ENCODE results near the gene SIGLEC1. TPM values are rescaled to one million over a fixed set of nuclear protein-coding genes. Genes with fewer than 3 reads are reported as not detected.

Gene SIGLEC1
- total RNA-seq, 1 donor from 2014 or later, result 114 TPM

- no peak overlapping the region for H3K27ac ChIP-seq
- ATAC-seq (no peak), DNase-seq (no peak)
- H3K4me3 ChIP-seq, result no peak overlapping the region
- no peaks in the 10 kb centered on the region for H3K27me3 ChIP-seq (ENCODE audit: low read depth)
- H3K36me3 ChIP-seq, result peaks cover 13% of the 10 kb centered on the region
- no peak for TF ChIP-seq CTCF (IDR thresholded peaks at IDR 0.05)
- no peaks in the 10 kb centered on the region for H3K9me3 ChIP-seq
- intact Hi-C loops (cut with DNase I), result no loop called here
- peaks cover 21% of the 10 kb centered on the region for H3K4me1 ChIP-seq
Observed at GRCh38 chr20:3757268-3757667, 44.9 kb upstream of the SIGLEC1 start.

GRCh38 chr20:3755814-3756480 is 43.5 kb upstream of the SIGLEC1 start:
- peaks cover 11% of the 10 kb centered on the region for H3K36me3 ChIP-seq
- ATAC-seq (no peak), DNase-seq (no peak)
- H3K27me3 ChIP-seq (ENCODE audit: low read depth), result no peaks in the 10 kb centered on the region
- no peak overlapping the region for H3K27ac ChIP-seq
- intact Hi-C loops (cut with DNase I), result no loop called here
- TF ChIP-seq CTCF (IDR thresholded peaks at IDR 0.05), result no peak
- no peaks in the 10 kb centered on the region for H3K9me3 ChIP-seq
- H3K4me3 ChIP-seq, result no peak overlapping the region
- peaks cover 29% of the 10 kb centered on the region for H3K4me1 ChIP-seq

GRCh38 chr20:3755269-3755668 is 42.9 kb upstream of the SIGLEC1 start:
- H3K9me3 ChIP-seq, result no peaks in the 10 kb centered on the region
- H3K27ac ChIP-seq, result no peak overlapping the region
- H3K4me3 ChIP-seq, result no peak overlapping the region
- intact Hi-C loops (cut with DNase I), result no loop called here
- no peak for TF ChIP-seq CTCF (IDR thresholded peaks at IDR 0.05)
- ATAC-seq (no peak), DNase-seq (no peak)
- peaks cover 2% of the 10 kb centered on the region for H3K27me3 ChIP-seq (ENCODE audit: low read depth)
- H3K4me1 ChIP-seq, result peaks cover 29% of the 10 kb centered on the region
- H3K36me3 ChIP-seq, result peaks cover 12% of the 10 kb centered on the region

- H3K27me3 ChIP-seq (ENCODE audit: low read depth), result peaks cover 5% of the 10 kb centered on the region
- no peak overlapping the region for H3K4me3 ChIP-seq
- H3K4me1 ChIP-seq, result peaks cover 29% of the 10 kb centered on the region
- H3K36me3 ChIP-seq, result peaks cover 19% of the 10 kb centered on the region
- ATAC-seq, result no peak
- TF ChIP-seq CTCF (IDR thresholded peaks at IDR 0.05), result no peak
- no peak for DNase-seq
- no peak overlapping the region for H3K27ac ChIP-seq
- intact Hi-C loops (cut with DNase I), result no loop called here
- no peaks in the 10 kb centered on the region for H3K9me3 ChIP-seq
Observed at GRCh38 chr20:3754276-3754630, 41.9 kb upstream of the SIGLEC1 start.

GRCh38 chr20:3753501-3754275 is 41.3 kb upstream of the SIGLEC1 start:
- intact Hi-C loops (cut with DNase I), result no loop called here
- TF ChIP-seq CTCF (IDR thresholded peaks at IDR 0.05), result no peak

More at GRCh38 chr20:3753501-3754275, 41.3 kb upstream of the SIGLEC1 start:
- H3K9me3 ChIP-seq, result no peaks in the 10 kb centered on the region
- H3K36me3 ChIP-seq, result peaks cover 19% of the 10 kb centered on the region
- DNase-seq (peak; percentile 62), ATAC-seq (peak in 1 of 2 donors; percentile 1)
- H3K27me3 ChIP-seq (ENCODE audit: low read depth), result peaks cover 5% of the 10 kb centered on the region
- peaks cover 29% of the 10 kb centered on the region for H3K4me1 ChIP-seq
- H3K4me3 ChIP-seq, result no peak overlapping the region
- H3K27ac ChIP-seq, result no peak overlapping the region

All from lower lobe of right lung (tissue), 2 donors.